ENCODE measurements around the gene SLC30A1. TPM values are rescaled to one million over a fixed set of nuclear protein-coding genes. Genes with fewer than 3 reads are reported as not detected.
"Not testable (repeated sequence)": the region's sequence is repeated elsewhere in the genome, so short reads cannot be mapped to it uniquely, and the experiment has no call there.

SLC30A1 gene
- total and polyA plus RNA-seq, 12 donors, result 1.4 to 26.5 (median 14.4) TPM

DNA sequence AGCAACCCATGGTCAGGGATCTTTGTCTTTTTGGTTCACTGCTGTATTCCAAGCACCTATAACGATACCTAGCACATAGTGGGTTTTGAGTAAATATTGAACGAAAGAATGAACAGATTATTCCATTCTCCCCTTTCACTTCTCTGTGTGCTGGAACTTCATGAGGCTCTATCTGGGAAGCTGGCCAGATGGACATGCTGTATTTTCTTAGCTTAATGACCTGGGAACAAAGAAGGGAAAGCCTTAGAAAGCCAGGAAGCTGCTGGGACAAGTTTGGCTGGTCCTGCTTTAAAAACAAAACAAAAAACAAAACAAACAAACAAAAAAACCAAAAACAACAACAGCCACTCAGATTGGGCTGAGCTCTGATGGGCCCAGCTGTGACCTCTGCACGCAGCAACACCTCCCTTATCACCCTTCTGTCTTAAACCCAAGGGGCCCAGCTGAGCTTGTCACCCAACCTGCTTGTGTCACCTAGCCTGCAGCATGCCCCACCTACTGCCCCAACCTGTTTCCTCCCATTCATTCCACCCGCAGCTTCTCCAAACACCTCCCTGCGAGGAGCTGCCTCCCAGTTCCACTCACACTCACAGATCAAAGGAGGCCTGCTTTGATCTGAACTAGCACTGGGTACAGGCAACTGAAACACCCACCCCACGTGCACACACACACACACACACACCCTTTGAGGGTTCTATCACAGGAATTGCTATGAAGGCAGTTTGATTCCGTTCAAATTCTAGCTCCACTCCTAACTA lies 37.1 kb downstream of the SLC30A1 start:
- Histone ChIP-seq H3K4me3 (no peak overlapping the region), H3K9me3 (no peaks in the 10 kb centered on the region), H3K27me3 (no peaks in the 10 kb centered on the region), H3K4me1 (peaks cover 0 to 22% (median 15%) of the 10 kb centered on the region in 9 donors), H3K36me3 (no peaks in the 10 kb centered on the region), H3K27ac (peak overlapping the region in 1 of 10 donors; percentile 20)
- intact Hi-C loops (cut with DNase I), result no loop called here
- WGBS, 2 donors, result 42 to 46% methylated on average over 7 of the region's 7 CpGs
- DNase-seq (no peak), ATAC-seq (peak in 5 of 8 donors; percentile 8 to 77 (median 56))
- no peak for TF ChIP-seq CTCF (IDR thresholded peaks at IDR 0.05)

GRCh38 chr1:211541278-211541677 lies 37.7 kb downstream of the SLC30A1 start:
- WGBS, 2 donors, result 71 to 75% methylated on average over 2 of the region's 2 CpGs
- intact Hi-C loops (cut with DNase I), result no loop called here
- Histone ChIP-seq H3K9me3 (no peaks in the 10 kb centered on the region), H3K4me3 (no peak overlapping the region), H3K36me3 (no peaks in the 10 kb centered on the region), H3K27me3 (no peaks in the 10 kb centered on the region), H3K27ac (no peak overlapping the region), H3K4me1 (peaks cover 0 to 22% (median 15%) of the 10 kb centered on the region in 9 donors)
- TF ChIP-seq CTCF (IDR thresholded peaks at IDR 0.05), result no peak
- ATAC-seq (peak in 1 of 8 donors; percentile 70), DNase-seq (no peak)

DNA sequence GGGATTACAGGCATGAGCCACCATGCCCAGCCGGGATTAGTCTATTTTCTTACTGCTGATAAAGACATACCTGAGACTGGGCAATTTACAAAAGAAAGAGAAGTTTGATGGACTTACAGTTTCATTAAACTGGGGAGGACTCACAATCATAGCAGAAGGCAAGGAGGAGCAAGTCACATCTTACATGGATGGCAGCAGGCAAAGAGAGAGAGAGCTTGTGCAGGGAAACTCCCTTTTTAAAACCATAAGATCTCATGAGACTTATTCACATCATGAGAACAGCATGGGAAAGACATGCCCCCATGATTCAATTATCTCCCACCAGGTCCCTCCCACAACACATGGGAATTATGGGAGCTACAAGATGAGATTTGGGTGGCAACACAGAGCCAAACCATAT lies 38.1 kb downstream of the SLC30A1 start:
- H3K4me1 ChIP-seq, result peaks cover 0 to 22% (median 15%) of the 10 kb centered on the region in 9 donors
- WGBS, 2 donors, result 96 to 100% methylated on average over 1 of the region's 1 CpG
- DNase-seq; intact Hi-C loops (cut with DNase I); H3K27me3 ChIP-seq; H3K27ac ChIP-seq; H3K36me3 ChIP-seq; ATAC-seq; H3K4me3 ChIP-seq; H3K9me3 ChIP-seq: not testable (repeated sequence)

DNA sequence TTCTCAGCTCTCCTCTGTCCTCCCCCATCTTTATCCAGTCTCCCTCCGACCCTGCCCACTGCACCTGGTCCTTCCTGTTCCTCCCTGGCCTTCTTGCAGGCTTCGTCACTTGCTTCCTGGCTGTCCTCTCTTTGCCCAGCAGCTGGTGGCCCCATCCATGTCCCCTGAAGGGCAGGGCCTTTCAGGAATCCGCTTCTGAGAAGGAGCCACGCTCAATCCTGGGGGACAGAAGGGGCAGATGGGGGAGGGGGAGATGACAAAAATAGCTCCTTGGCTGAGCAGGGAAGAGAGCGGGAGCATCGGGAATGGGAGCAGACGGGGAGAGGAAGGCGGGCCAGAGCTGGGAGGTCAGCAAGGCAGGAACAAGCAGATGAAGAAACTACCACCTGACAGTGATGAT lies 40.7 kb downstream of the SLC30A1 start:
- TF ChIP-seq CTCF (IDR thresholded peaks at IDR 0.05), result no peak
- intact Hi-C loops (cut with DNase I), result no loop called here
- DNase-seq (no peak), ATAC-seq (no peak)
- H3K4me3 ChIP-seq, result no peak overlapping the region
- WGBS, 2 donors, result 38 to 44% methylated on average over 8 of the region's 8 CpGs
- H3K4me1 ChIP-seq, result peaks cover 0 to 22% (median 15%) of the 10 kb centered on the region in 9 donors
- no peaks in the 10 kb centered on the region for H3K9me3 ChIP-seq
- H3K27ac ChIP-seq, result no peak overlapping the region
- H3K27me3 ChIP-seq, result no peaks in the 10 kb centered on the region
- H3K36me3 ChIP-seq, result no peaks in the 10 kb centered on the region

DNA sequence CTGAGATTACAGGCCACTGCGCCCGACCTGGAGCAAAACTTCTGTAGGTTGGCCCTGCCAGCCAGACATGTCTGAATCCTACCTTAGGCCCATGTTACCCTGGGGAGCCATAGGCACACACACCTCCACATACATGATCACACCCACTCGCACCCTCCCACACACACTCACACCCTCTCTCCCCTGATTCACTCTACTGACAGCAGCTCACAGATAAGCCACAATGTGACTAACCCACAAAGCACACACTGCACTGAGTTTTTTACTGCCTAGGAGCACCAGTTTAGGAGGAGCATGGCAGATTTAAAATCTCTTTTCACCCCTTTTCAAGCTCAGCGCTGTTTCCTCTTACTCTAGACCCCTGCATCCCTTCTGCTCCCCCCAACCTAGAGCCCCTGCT lies 41.7 kb downstream of the SLC30A1 start:
- DNase-seq (no peak), ATAC-seq (no peak)
- WGBS, 2 donors, result 94% methylated on average over 4 of the region's 4 CpGs
- peaks cover 0 to 13% (median 10%) of the 10 kb centered on the region in 9 donors for H3K4me1 ChIP-seq
- H3K36me3 ChIP-seq, result no peaks in the 10 kb centered on the region
- no peak for TF ChIP-seq CTCF (IDR thresholded peaks at IDR 0.05)
- H3K4me3 ChIP-seq, result no peak overlapping the region
- no peak overlapping the region for H3K27ac ChIP-seq
- no peaks in the 10 kb centered on the region for H3K27me3 ChIP-seq
- intact Hi-C loops (cut with DNase I), result no loop called here
- no peaks in the 10 kb centered on the region for H3K9me3 ChIP-seq
